A673 (cell line): ENCODE data around the gene GPS1. TPM values are rescaled to one million over a fixed set of nuclear protein-coding genes. Genes with fewer than 3 reads are reported as not detected.

Source experiments
- BruUV-seq: library from RNA; stranded (reverse); fragments of 400-500 nt; replicated peaks from 2 replicates; lab custom pipeline; 2021; lab: Mats Ljungman, UMichigan
- CTCF ChIA-PET: fragments of 300-600 bp; sonication (Branson Sonifier 250); formaldehyde crosslinking; loops from one replicate; lab custom pipeline; 2022; ENCODE audit warnings: antibody characterized with exemption; lab: Charles Lee
- POLR2A ChIA-PET: fragments of 300-600 bp; sonication (Branson Sonifier 250); formaldehyde crosslinking; loops from one replicate; lab custom pipeline; 2022; ENCODE audit warnings: antibody characterized with exemption; ENCODE audit not compliant: low non-redundant PET; lab: Charles Lee
- DNase-seq: peaks from one replicate; pipeline ENCODE4 v3.0.0-alpha.2; 2015; ENCODE audit warnings: low spot score
- H3K27ac ChIP-seq: fragments of 200-600 bp; sonication (generic); 2 replicates; pipeline ENCODE4 v1.5.1; 2016; ENCODE audit warnings: mixed run types, low read depth, mild to moderate bottlenecking, mixed read lengths, antibody characterized with exemption, low read length; ENCODE audit not compliant: poor library complexity, severe bottlenecking
- H3K27me3 ChIP-seq: fragments of 200-600 bp; sonication (generic); replicated peaks from 2 replicates; pipeline ENCODE4 v1.6.1; 2017; ENCODE audit warnings: mixed run types, low read depth, mild to moderate bottlenecking, mixed read lengths, antibody characterized with exemption, low read length; ENCODE audit not compliant: insufficient read depth, poor library complexity
- H3K36me3 ChIP-seq: fragments of 200-600 bp; sonication (generic); 2 replicates; pipeline ENCODE4 v1.6.1; 2016; ENCODE audit warnings: mixed run types, mild to moderate bottlenecking, mixed read lengths, antibody characterized with exemption, low read length; ENCODE audit not compliant: insufficient read depth, poor library complexity, severe bottlenecking
- H3K4me1 ChIP-seq: fragments of 200-600 bp; sonication (generic); 2 replicates; pipeline ENCODE4 v1.6.1; 2017; ENCODE audit warnings: mixed run types, mild to moderate bottlenecking, mixed read lengths, antibody characterized with exemption, low read length; ENCODE audit not compliant: insufficient read depth, poor library complexity, severe bottlenecking
- H3K4me3 ChIP-seq: fragments of 200-600 bp; sonication (generic); 2 replicates; pipeline ENCODE4 v1.5.1; 2016; ENCODE audit warnings: low read depth, mixed run types, mild to moderate bottlenecking, mixed read lengths, low read length; ENCODE audit not compliant: poor library complexity, severe bottlenecking
- H3K9me3 ChIP-seq: fragments of 200-600 bp; sonication (generic); 2 replicates; pipeline ENCODE4 v1.6.1; 2016; ENCODE audit warnings: mixed run types, low read depth, mild to moderate bottlenecking, mixed read lengths, antibody characterized with exemption, low read length; ENCODE audit not compliant: poor library complexity, severe bottlenecking
- EZH2 ChIP-seq: fragments of 200-600 bp; sonication (generic); IDR thresholded peaks from 2 replicates; pipeline ENCODE4 v1.6.1; 2017; ENCODE audit warnings: borderline replicate concordance, low read depth, mild to moderate bottlenecking, mixed read lengths, antibody characterized with exemption, low read length; ENCODE audit not compliant: poor library complexity, severe bottlenecking
- intact Hi-C: fragments of 100-400 bp; cut with micrococcal nuclease; formaldehyde crosslinking; loops from one replicate; pipeline ENCODE4 v1.10.0; 2022; ENCODE audit not compliant: unreplicated experiment
- total RNA-seq: library from RNA; stranded (reverse); gene quantifications from 2 replicates; pipeline ENCODE4 v1.2.3, GENCODE V29; 2021
- TF ChIP-seq, protein P1 (sequence below): fragments of 300-800, 200-600 bp; sonication (generic); conservative IDR thresholded peaks from 2 replicates; pipeline ENCODE4 v1.5.1; 2017; ENCODE audit warnings: low read depth, mild to moderate bottlenecking, antibody characterized with exemption, low read length, moderate library complexity, mixed read lengths

Gene GPS1
- total RNA-seq, 1 experiment from 2014 or later, result 162 TPM

DNA sequence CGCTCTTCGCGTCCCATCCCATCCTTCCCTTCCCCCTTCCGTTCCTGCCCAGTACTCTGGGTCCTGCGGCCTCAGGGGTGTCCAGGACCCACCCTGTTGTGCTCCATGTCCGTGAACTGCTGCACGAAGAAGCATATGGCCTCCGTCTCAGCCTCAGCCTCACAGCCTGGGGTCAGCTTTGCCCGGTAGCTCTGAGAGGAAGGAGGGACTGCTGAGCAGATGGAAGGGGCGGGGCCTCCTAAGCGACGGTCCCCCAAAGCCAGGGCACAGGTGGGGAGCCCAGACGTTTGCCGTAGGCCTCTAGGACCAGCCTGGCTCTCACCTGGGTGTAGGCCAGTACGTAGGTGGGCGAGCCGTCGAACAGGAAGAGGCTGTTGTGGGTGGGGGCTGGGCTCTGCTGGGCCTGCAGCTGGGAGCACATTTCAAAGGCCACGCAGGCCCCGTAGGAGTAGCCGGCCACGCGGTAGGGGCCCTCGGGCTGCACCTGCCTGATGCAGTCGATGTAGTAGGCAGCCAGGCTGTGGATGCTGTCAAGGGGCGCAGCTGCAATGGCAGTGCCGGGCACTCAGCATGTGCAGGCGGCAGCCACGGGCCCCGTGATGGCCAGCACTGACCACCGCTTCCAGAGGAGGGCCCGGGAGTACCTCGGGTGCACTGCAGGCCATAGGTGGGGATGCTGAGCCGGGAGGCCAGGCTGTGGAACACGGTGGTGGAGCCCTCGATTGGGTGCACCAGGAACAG lies 28.5 kb downstream of the GPS1 start:
- Histone ChIP-seq H3K4me1 (no peaks in the 10 kb centered on the region), H3K36me3 (peaks cover 80% of the 10 kb centered on the region), H3K9me3 (no peaks in the 10 kb centered on the region), H3K27me3 (no peaks in the 10 kb centered on the region), H3K27ac (no peak overlapping the region), H3K4me3 (no peak overlapping the region)
- ChIA-PET CTCF (no interaction called here), POLR2A (interaction anchor here (0.6 kb wide), 1 partner anchor 57 kb away, joined by 23 read pairs; the partner anchor contains the start of genes CENPX and LRRC45)
- intact Hi-C loops, result no loop called here
- no peak for DNase-seq
- no TSS peak for BruUV-seq
- TF ChIP-seq EZH2, result no peak
- TF ChIP-seq, protein P1, sequence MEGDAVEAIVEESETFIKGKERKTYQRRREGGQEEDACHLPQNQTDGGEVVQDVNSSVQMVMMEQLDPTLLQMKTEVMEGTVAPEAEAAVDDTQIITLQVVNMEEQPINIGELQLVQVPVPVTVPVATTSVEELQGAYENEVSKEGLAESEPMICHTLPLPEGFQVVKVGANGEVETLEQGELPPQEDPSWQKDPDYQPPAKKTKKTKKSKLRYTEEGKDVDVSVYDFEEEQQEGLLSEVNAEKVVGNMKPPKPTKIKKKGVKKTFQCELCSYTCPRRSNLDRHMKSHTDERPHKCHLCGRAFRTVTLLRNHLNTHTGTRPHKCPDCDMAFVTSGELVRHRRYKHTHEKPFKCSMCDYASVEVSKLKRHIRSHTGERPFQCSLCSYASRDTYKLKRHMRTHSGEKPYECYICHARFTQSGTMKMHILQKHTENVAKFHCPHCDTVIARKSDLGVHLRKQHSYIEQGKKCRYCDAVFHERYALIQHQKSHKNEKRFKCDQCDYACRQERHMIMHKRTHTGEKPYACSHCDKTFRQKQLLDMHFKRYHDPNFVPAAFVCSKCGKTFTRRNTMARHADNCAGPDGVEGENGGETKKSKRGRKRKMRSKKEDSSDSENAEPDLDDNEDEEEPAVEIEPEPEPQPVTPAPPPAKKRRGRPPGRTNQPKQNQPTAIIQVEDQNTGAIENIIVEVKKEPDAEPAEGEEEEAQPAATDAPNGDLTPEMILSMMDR, result no peak

DNA sequence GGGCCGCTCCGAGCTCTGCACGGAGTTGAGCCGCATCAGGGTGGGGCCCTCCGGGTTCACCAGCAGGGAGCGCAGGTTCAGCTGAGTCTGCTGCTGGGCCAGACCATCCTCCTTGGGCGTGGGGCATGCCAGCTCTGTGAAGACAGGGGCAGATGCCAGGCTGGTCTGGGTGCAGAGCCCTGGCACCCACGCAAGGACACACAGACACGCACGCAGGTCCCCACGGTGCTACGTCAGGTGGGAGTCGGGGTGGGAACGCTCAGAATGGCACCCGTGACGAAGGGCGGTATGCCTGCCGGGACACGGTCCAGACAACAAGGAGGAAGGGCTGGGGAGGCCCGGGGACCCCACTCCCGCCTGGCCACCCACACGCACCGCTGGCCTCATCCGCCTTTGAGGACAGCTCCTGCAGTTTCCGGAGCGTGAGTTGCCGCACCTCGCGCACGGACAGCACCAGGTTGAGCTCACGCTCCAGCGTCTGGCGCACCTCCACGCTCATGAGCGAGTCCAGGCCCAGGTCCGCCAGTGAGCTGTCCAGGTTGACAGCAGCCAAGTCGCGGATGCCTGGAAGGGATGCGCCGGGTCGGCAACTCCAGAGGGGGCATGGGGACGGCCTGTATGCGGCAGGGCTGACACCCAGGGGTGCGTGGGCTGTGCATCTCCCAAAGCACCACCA lies 29.2 kb downstream of the GPS1 start:
- Histone ChIP-seq H3K4me3 (no peak overlapping the region), H3K4me1 (no peaks in the 10 kb centered on the region), H3K36me3 (peaks cover 87% of the 10 kb centered on the region), H3K9me3 (no peaks in the 10 kb centered on the region), H3K27me3 (no peaks in the 10 kb centered on the region), H3K27ac (no peak overlapping the region)
- TF ChIP-seq, protein P1, result no peak
- no peak for TF ChIP-seq EZH2
- DNase-seq, result no peak
- POLR2A ChIA-PET, result no interaction called here
- no TSS peak for BruUV-seq
- CTCF ChIA-PET, result no interaction called here
- intact Hi-C loops, result no loop called here

DNA sequence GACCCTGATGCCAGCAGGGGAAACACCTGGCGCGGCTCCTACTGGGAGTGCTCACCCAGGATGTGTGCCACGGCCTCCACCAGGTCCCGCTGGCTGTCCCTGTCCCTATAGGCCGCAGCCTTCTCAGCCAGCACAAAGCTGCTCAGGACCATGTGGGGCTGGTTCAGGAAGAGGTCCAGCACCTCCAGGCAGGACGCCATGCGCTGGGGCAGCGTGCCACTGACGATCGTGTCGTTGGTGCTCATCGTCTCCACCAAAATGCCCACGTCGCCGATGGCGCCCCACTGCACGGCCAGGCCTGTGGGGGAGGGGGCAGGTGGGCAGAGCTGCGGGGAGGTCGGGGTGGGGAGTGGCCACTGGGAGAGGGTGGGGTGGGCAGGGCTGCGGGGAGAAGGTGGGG lies 29.8 kb downstream of the GPS1 start:
- H3K4me1 ChIP-seq, result no peaks in the 10 kb centered on the region
- intact Hi-C loops, result no loop called here
- no peak overlapping the region for H3K4me3 ChIP-seq
- no peak overlapping the region for H3K27ac ChIP-seq
- peaks cover 93% of the 10 kb centered on the region for H3K36me3 ChIP-seq
- TF ChIP-seq, protein P1, result no peak
- no peak for TF ChIP-seq EZH2
- no TSS peak for BruUV-seq
- no peak for DNase-seq
- H3K27me3 ChIP-seq, result no peaks in the 10 kb centered on the region
- H3K9me3 ChIP-seq, result no peaks in the 10 kb centered on the region
- CTCF ChIA-PET, result no interaction called here
- POLR2A ChIA-PET, result no interaction called here
